Mesothelial cell of epicardium (in vitro differentiated cells): ENCODE data around the gene YAF2. TPM values are rescaled to one million over a fixed set of nuclear protein-coding genes. Genes with fewer than 3 reads are reported as not detected.

Experiments
- DNase-seq, 2 experiments: peaks; one replicate each; pipeline ENCODE4 v3.0.0; 2021; ENCODE audit warnings: low spot score in 2 of 2; ENCODE audit not compliant: unreplicated experiment in 2 of 2
- H3K27ac Mint-ChIP-seq: 2 replicates; pipeline ENCODE4 v1.8.0; 2021; ENCODE audit warnings: mixed read lengths
- H3K27me3 Mint-ChIP-seq: 2 replicates; pipeline ENCODE4 v1.8.0; 2021; ENCODE audit warnings: low read depth, mixed read lengths
- H3K36me3 Mint-ChIP-seq: 2 replicates; pipeline ENCODE4 v1.8.0; 2021; ENCODE audit warnings: mixed read lengths
- H3K4me1 Mint-ChIP-seq: 2 replicates; pipeline ENCODE4 v1.8.0; 2021; ENCODE audit warnings: mixed read lengths
- H3K4me3 Mint-ChIP-seq: 2 replicates; pipeline ENCODE4 v1.8.0; 2021; ENCODE audit warnings: mild to moderate bottlenecking, moderate library complexity, mixed read lengths
- H3K9me3 Mint-ChIP-seq: 2 replicates; pipeline ENCODE4 v1.8.0; 2021; ENCODE audit warnings: mixed read lengths
- CTCF ChIP-seq: fragments of 200-600 bp; sonication (generic); IDR thresholded peaks from one replicate; pipeline ENCODE4 v1.5.0; 2021; ENCODE audit warnings: antibody characterized with exemption; ENCODE audit not compliant: unreplicated experiment
- total RNA-seq: library from RNA; stranded (reverse); gene quantifications from 3 replicates; pipeline ENCODE4 v1.2.1, GENCODE V29; 2021

Gene YAF2
- total RNA-seq, 1 donor from 2014 or later: 52.2 TPM

GRCh38 chr12:42182394-42182793 is 55.7 kb downstream of the YAF2 start:
- Mint-ChIP-seq H3K27me3 (no peaks in the 10 kb centered on the region), H3K4me1 (no peaks in the 10 kb centered on the region)
- no peak for TF ChIP-seq CTCF

GRCh38 chr12:42180990-42181596 is 57.0 kb downstream of the YAF2 start:
- peaks cover 28% of the 10 kb centered on the region for H3K36me3 Mint-ChIP-seq
- H3K27ac Mint-ChIP-seq: no peak overlapping the region
- H3K9me3 Mint-ChIP-seq: peaks cover 11% of the 10 kb centered on the region
- TF ChIP-seq CTCF: no peak
- DNase-seq: no peak
- H3K4me3 Mint-ChIP-seq: no peak overlapping the region
- H3K27me3 Mint-ChIP-seq: no peaks in the 10 kb centered on the region
- H3K4me1 Mint-ChIP-seq: no peaks in the 10 kb centered on the region

More at GRCh38 chr12:42182394-42182793, 55.7 kb downstream of the YAF2 start:
- Mint-ChIP-seq H3K4me3 (no peak overlapping the region), H3K9me3 (peaks cover under 1% of the 10 kb centered on the region), H3K27ac (no peak overlapping the region), H3K36me3 (peaks cover 17% of the 10 kb centered on the region)
- DNase-seq: no peak

GRCh38 chr12:42178101-42178500 is 59.9 kb downstream of the YAF2 start:
- Mint-ChIP-seq H3K4me1 (no peaks in the 10 kb centered on the region), H3K36me3 (peaks cover 32% of the 10 kb centered on the region), H3K9me3 (peaks cover 15% of the 10 kb centered on the region), H3K4me3 (no peak overlapping the region), H3K27me3 (no peaks in the 10 kb centered on the region), H3K27ac (no peak overlapping the region)
- no peak for TF ChIP-seq CTCF
- DNase-seq: no peak

GRCh38 chr12:42174978-42175377 is 63.1 kb downstream of the YAF2 start:
- Mint-ChIP-seq H3K27ac (no peak overlapping the region), H3K4me3 (no peak overlapping the region), H3K36me3 (peaks cover 38% of the 10 kb centered on the region), H3K9me3 (peaks cover 15% of the 10 kb centered on the region), H3K4me1 (no peaks in the 10 kb centered on the region), H3K27me3 (no peaks in the 10 kb centered on the region)
- no peak for DNase-seq
- TF ChIP-seq CTCF: no peak

GRCh38 chr12:42173961-42174521 is 64.0 kb downstream of the YAF2 start:
- no peaks in the 10 kb centered on the region for H3K27me3 Mint-ChIP-seq
- H3K27ac Mint-ChIP-seq: no peak overlapping the region
- H3K4me1 Mint-ChIP-seq: no peaks in the 10 kb centered on the region
- DNase-seq: no peak
- TF ChIP-seq CTCF: no peak
- H3K36me3 Mint-ChIP-seq: peaks cover 38% of the 10 kb centered on the region
- H3K4me3 Mint-ChIP-seq: no peak overlapping the region
- H3K9me3 Mint-ChIP-seq: peaks cover 15% of the 10 kb centered on the region
